HEK293T (cell line): ENCODE data around the gene MYO7A.

ENCODE experiments used
- ARNT ChIP-seq: fragments of 450-650 bp; IDR thresholded peaks from 2 replicates; pipeline ENCODE4 v1.6.1; 2017; ENCODE audit warnings: mild to moderate bottlenecking
- FOXM1 ChIP-seq: fragments of 450-650 bp; IDR thresholded peaks from 2 replicates; pipeline ENCODE4 v1.6.1; 2017; ENCODE audit warnings: mild to moderate bottlenecking, borderline replicate concordance
- L3MBTL2 ChIP-seq: fragments of 450-650 bp; conservative IDR thresholded peaks from 2 replicates; pipeline ENCODE4 v1.6.1; 2016; ENCODE audit warnings: mild to moderate bottlenecking
- NFRKB ChIP-seq: fragments of 450-650 bp; IDR thresholded peaks from 2 replicates; pipeline ENCODE4 v1.6.1; 2016; ENCODE audit warnings: mild to moderate bottlenecking, moderate library complexity
- TARDBP ChIP-seq: fragments of 450-650 bp; IDR thresholded peaks from 2 replicates; pipeline ENCODE4 v1.6.1; 2016
- TF ChIP-seq, protein P1 (sequence below): fragments of 450-650 bp; IDR thresholded peaks from 2 replicates; pipeline ENCODE4 v1.6.1; 2016

DNA sequence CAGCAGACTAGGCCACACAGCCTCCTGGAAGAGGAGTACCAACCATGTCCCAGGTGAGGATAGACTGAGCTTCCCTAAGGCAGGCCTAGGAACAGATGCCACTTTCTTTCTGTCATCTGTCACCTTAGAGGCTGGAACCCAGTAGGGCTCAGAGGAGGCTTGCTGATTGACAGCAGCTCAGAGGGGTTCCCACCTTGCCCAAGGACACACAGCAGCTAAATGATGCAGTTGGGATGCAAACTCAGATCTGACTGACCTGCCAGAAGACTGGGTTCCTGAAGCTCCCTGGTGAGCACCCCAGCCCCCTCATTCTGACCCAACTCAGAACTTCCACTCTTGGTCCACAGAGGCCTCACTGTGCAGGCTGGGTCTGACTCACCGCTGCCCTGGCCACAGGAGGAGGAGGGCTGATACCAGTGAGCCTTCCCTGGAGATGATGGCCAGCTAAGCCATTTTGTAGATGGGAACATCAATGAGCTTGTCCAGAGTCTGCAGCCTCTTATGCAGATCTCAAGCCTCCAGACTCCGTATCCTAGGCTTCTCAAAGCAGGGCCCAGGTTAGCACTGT is 47.3 kb upstream of the MYO7A start:
- TF ChIP-seq FOXM1 (no peak), L3MBTL2 (no peak), TARDBP (no peak), NFRKB (no peak), ARNT (no peak)
- TF ChIP-seq, protein P1, sequence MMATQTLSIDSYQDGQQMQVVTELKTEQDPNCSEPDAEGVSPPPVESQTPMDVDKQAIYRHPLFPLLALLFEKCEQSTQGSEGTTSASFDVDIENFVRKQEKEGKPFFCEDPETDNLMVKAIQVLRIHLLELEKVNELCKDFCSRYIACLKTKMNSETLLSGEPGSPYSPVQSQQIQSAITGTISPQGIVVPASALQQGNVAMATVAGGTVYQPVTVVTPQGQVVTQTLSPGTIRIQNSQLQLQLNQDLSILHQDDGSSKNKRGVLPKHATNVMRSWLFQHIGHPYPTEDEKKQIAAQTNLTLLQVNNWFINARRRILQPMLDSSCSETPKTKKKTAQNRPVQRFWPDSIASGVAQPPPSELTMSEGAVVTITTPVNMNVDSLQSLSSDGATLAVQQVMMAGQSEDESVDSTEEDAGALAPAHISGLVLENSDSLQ, result no peak
